HG02763 (cell line): ENCODE results near the gene SC5D.

ENCODE experiments used
- ATAC-seq: cut with Tn5 transposase; IDR thresholded peaks from one replicate; pipeline ENCODE4 v1.9.1; 2021; ENCODE audit warnings: mild to moderate bottlenecking, moderate library complexity; ENCODE audit not compliant: unreplicated experiment

The SC5D gene

DNA sequence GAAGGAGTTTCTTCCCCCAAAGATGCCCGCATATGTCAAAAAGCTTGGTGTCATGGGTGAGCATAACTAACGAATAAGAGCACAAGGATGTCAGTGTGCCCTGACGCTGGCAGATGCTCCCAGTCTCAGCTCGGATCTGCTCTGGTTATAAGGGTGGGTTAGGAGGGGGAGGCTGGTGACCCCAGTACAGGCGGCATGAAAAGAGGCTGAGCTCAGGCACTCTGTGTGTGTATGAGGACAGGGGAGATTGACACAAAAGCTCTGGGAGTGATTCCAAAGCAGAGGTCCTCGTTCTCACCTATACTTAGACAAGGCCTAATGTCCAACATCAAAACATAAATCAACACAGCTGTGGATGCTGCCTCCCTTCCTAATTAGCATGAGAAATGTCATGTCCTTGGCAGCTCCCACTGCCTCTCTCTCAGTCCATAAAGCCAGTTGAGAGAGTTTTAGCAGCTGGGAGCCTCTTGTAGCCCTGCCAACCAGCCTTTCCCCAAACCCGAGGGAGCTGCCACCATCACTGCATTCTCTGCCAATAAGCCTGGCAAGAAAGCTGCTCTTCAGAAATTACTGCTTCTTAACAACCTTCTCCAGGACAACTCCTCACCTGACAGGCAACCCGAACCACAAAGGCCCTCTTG, 59.8 kb downstream of the SC5D start:
- ATAC-seq: no peak

GRCh38 chr11:121354192-121354591, 61.6 kb downstream of the SC5D start:
- ATAC-seq: no peak

DNA sequence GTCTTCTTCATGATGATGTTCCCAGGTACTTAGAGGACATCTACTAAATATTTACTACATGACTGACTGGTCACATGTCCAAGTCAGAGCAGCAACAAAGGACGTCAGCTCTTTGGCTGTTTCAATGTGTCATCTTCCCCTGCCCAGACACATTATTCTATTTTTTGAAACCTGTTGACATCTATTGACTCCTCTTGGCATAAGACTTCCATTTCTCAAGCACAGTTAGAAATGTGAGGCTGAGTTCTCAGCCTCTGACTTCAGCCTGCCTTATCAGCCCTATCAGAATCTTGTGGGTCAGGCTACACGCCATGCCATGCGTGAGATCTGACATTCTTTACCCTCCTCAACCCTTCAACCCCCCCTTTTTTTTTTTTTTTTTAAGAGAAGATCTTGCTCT, 63.8 kb downstream of the SC5D start:
- ATAC-seq: no peak
